BJ (cell line): ENCODE results near the gene GCHFR. TPM values are rescaled to one million over a fixed set of nuclear protein-coding genes. Genes with fewer than 3 reads are reported as not detected.

ENCODE experiments used
- CTCF ChIA-PET: fragments of 350-600 bp; formaldehyde crosslinking; extraction: SDS; loops from one replicate; lab custom pipeline; 2021; ENCODE audit warnings: antibody characterized with exemption, inconsistent platforms; lab: Yijun Ruan, JAX
- POLR2A ChIA-PET: fragments of 300-600 bp; sonication (Branson Sonifier 250); formaldehyde crosslinking; extraction: SDS; loops from one replicate; lab custom pipeline; 2021; ENCODE audit warnings: antibody characterized with exemption; lab: Charles Lee
- DNase-seq: peaks from one replicate; pipeline ENCODE4 v3.0.0-alpha.2; 2011; ENCODE audit warnings: low read depth
- H3K27me3 ChIP-seq: 2 replicates; pipeline ENCODE4 v1.6.0; 2011; ENCODE audit warnings: low read length; ENCODE audit not compliant: control insufficient read depth, insufficient read depth
- H3K36me3 ChIP-seq: 2 replicates; pipeline ENCODE4 v1.5.1; 2011; ENCODE audit warnings: low read length; ENCODE audit not compliant: control insufficient read depth, insufficient read depth
- H3K4me3 ChIP-seq: 2 replicates; pipeline ENCODE4 v1.5.1; 2011; ENCODE audit warnings: low read depth, mild to moderate bottlenecking, control low read depth, low read length
- polyA plus RNA-seq: library from polyadenylated mRNA; depleted of rRNA; stranded (reverse); fragments of >200 nt; gene quantifications from 2 replicates; pipeline ENCODE4 v1.2.3, GENCODE V29; 2011
- TF ChIP-seq, protein P1 (sequence below): IDR thresholded peaks from 2 replicates; pipeline ENCODE4 v1.5.1; 2011; ENCODE audit warnings: low read depth, mild to moderate bottlenecking, control low read depth, inconsistent platforms, low read length, moderate library complexity; ENCODE audit not compliant: insufficient read depth

GCHFR gene
- polyA plus RNA-seq, 1 experiment = 2.5 TPM

GRCh38 chr15:40803076-40803475 is 39.2 kb downstream of the GCHFR start:
- Histone ChIP-seq H3K36me3 (no peaks in the 10 kb centered on the region), H3K27me3 (no peaks in the 10 kb centered on the region), H3K4me3 (no peak overlapping the region)
- DNase-seq = no peak
- TF ChIP-seq, protein P1, sequence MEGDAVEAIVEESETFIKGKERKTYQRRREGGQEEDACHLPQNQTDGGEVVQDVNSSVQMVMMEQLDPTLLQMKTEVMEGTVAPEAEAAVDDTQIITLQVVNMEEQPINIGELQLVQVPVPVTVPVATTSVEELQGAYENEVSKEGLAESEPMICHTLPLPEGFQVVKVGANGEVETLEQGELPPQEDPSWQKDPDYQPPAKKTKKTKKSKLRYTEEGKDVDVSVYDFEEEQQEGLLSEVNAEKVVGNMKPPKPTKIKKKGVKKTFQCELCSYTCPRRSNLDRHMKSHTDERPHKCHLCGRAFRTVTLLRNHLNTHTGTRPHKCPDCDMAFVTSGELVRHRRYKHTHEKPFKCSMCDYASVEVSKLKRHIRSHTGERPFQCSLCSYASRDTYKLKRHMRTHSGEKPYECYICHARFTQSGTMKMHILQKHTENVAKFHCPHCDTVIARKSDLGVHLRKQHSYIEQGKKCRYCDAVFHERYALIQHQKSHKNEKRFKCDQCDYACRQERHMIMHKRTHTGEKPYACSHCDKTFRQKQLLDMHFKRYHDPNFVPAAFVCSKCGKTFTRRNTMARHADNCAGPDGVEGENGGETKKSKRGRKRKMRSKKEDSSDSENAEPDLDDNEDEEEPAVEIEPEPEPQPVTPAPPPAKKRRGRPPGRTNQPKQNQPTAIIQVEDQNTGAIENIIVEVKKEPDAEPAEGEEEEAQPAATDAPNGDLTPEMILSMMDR = no peak
- ChIA-PET POLR2A (no interaction called here), CTCF (no interaction called here)

DNA sequence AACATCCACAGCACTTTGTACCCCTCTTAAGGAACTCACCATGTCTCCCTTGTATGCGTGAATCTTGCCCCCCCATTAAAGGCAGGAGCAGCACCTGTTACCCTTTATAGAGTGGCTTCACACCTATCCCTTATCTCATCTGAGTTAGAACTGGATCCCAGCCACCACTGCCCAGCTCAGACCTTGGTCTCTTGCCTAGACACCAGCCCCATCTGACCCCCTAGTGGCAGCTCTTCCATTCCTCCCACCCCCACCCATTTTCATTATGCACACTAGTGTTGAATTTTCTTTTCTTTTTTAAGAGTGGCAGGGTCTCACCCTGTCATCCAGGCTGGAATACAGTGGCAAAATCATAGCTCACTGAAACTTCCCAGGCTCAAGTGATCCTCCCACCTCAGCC is 39.8 kb downstream of the GCHFR start:
- POLR2A ChIA-PET = no interaction called here
- Histone ChIP-seq H3K36me3 (no peaks in the 10 kb centered on the region), H3K4me3 (no peak overlapping the region), H3K27me3 (no peaks in the 10 kb centered on the region)
- no peak for DNase-seq
- CTCF ChIA-PET = interaction anchor here (0.6 kb wide), 1 partner anchor 10 kb away, joined by 3 read pairs; no protein-coding TSS in a partner anchor
- TF ChIP-seq, protein P1 = no peak

DNA sequence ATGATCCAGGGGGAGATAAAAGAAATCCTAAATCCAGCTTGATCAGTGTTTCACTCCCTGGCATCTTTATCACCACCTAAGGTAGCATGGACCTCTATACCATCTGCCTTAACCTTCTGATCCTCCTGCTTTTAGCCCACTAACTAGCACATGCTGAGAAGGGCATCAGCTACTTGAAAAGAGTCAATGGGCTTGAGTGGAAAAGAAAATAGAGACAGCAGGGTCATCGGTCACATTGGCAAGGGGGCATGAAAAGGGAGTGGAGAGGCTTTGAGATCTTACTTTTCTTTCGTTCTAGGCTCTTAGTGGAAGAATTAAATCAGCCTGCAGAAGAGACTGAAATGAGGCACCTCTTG is 42.8 kb downstream of the GCHFR start:
- peaks cover 3% of the 10 kb centered on the region for H3K36me3 ChIP-seq
- no peak for DNase-seq
- CTCF ChIA-PET = interaction anchor here (1.4 to 1.9 kb wide), 4 partner anchors 15 to 87 kb away, joined by 4 to 12 read pairs (median 6); partner anchors contain the start of gene VPS18
- POLR2A ChIA-PET = no interaction called here
- no peaks in the 10 kb centered on the region for H3K27me3 ChIP-seq
- TF ChIP-seq, protein P1 = no peak
- H3K4me3 ChIP-seq = peak overlapping the region; percentile 71

GRCh38 chr15:40807028-40807887 is 43.4 kb downstream of the GCHFR start, which contains the start of the genes DNAJC17 and ZFYVE19:
Gene DNAJC17, minus strand, starts transcription at chr15:40807473. Its CDS starts 27 bp downstream, at chr15:40807446.
Gene ZFYVE19, plus strand, starts transcription at chr15:40807089. Its CDS starts 501 bp downstream, at chr15:40807590.
- TF ChIP-seq, protein P1 = no peak
- ChIA-PET CTCF (interaction anchor here (0.8 to 1.9 kb wide), 6 partner anchors 16 to 356 kb away, joined by 3 to 12 read pairs (median 4); partner anchors contain the start of gene VPS18), POLR2A (no interaction called here)
- H3K4me3 ChIP-seq = peak within 1 kb of the TSS; percentile 71
- peak; percentile 90 for DNase-seq
- H3K27me3 ChIP-seq = no peaks in the 10 kb centered on the region
- H3K36me3 ChIP-seq = peaks cover 3% of the 10 kb centered on the region

DNA sequence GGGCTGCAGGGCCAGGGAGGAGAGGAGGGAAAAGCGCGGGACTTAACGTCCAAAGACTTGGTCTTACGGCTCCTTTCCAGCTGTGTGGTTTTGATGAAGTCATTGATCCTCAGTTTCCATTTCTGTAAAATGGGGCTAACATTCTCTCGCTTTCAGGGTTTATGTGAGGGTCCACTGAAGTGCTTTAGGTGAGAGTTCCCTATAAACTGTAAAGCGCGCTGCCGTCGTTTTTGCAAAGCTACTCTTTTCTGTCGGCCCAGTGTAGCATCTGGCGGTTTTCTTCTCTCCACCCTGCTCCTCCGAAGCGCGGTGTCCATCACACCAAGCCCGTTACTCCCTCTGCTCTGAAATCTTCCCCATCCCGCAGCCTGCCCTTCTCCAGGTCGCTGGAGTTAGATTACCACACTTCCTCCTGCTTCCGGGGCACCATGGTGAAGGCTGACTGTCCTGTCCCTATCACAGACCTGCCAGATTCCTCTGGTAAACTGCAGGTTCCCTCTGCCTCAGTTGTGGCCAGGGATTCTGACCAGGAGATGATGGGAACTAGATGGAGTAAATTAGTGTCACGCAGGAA is 44.1 kb downstream of the GCHFR start:
- Histone ChIP-seq H3K36me3 (peaks cover 7% of the 10 kb centered on the region), H3K4me3 (peak overlapping the region; percentile 71), H3K27me3 (no peaks in the 10 kb centered on the region)
- no peak for DNase-seq
- ChIA-PET CTCF (interaction anchor here (0.8 to 1.9 kb wide), 4 partner anchors 50 to 357 kb away, joined by 3 to 12 read pairs (median 4); partner anchors contain the start of gene VPS18), POLR2A (interaction anchor here (0.6 kb wide), 1 partner anchor 15 kb away, joined by 3 read pairs; no protein-coding TSS in a partner anchor)
- TF ChIP-seq, protein P1 = no peak
